IPS DF 4.7 (cell line): ENCODE measurements around the gene TGFB1.
"Not testable (repeated sequence)": the region's sequence is repeated elsewhere in the genome, so short reads cannot be mapped to it uniquely, and the experiment has no call there.

ENCODE experiments used
- DNase-seq: peaks from one replicate; pipeline ENCODE4 v3.0.0-alpha.2; 2013; ENCODE audit warnings: low spot score; ENCODE audit errors: extremely low read depth

TGFB1 gene

GRCh38 chr19:41346916-41347315 is 6.8 kb downstream of the TGFB1 start:
- not testable (repeated sequence) for DNase-seq

GRCh38 chr19:41344162-41344561 is 9.6 kb downstream of the TGFB1 start:
- DNase-seq, result no peak

GRCh38 chr19:41341669-41342490 is 11.8 kb downstream of the TGFB1 start:
- DNase-seq, result no peak

GRCh38 chr19:41339936-41340335 is 13.8 kb downstream of the TGFB1 start:
- no peak for DNase-seq

GRCh38 chr19:41335467-41335866 is 18.3 kb downstream of the TGFB1 start:
- DNase-seq, result no peak

GRCh38 chr19:41334793-41335192 is 18.9 kb downstream of the TGFB1 start:
- no peak for DNase-seq

- DNase-seq, result no peak
These were observed 21.3 kb downstream of the TGFB1 start for GRCh38 chr19:41332468-41332867.

GRCh38 chr19:41332000-41332399 is 21.7 kb downstream of the TGFB1 start:
- DNase-seq, result no peak

GRCh38 chr19:41330946-41331678 is 22.6 kb downstream of the TGFB1 start:
- DNase-seq, result no peak

GRCh38 chr19:41330481-41330880 is 23.2 kb downstream of the TGFB1 start:
- no peak for DNase-seq

GRCh38 chr19:41328842-41329225 is 24.9 kb downstream of the TGFB1 start:
- no peak for DNase-seq

GRCh38 chr19:41328157-41328841 is 25.4 kb downstream of the TGFB1 start:
- no peak for DNase-seq

GRCh38 chr19:41327576-41328156 is 26.1 kb downstream of the TGFB1 start:
- DNase-seq, result no peak

- DNase-seq, result no peak
These were observed 26.6 kb downstream of the TGFB1 start for GRCh38 chr19:41327076-41327575.

GRCh38 chr19:41325947-41326706 is 27.6 kb downstream of the TGFB1 start:
- DNase-seq, result no peak

GRCh38 chr19:41325640-41325946 is 28.1 kb downstream of the TGFB1 start:
- no peak for DNase-seq

GRCh38 chr19:41324921-41325639 is 28.6 kb downstream of the TGFB1 start:
- DNase-seq, result no peak

- DNase-seq, result no peak
These were observed 29.5 kb downstream of the TGFB1 start for GRCh38 chr19:41324231-41324702.

- no peak for DNase-seq
These were observed 30.1 kb downstream of the TGFB1 start for GRCh38 chr19:41323430-41324125.

GRCh38 chr19:41323023-41323422 is 30.7 kb downstream of the TGFB1 start:
- no peak for DNase-seq
